Smooth muscle cell (in vitro differentiated cells): ENCODE measurements around the gene AGAP1. TPM values are rescaled to one million over a fixed set of nuclear protein-coding genes. Genes with fewer than 3 reads are reported as not detected.

Source experiments
- DNase-seq: peaks from one replicate; lab custom pipeline; 2025; ENCODE audit not compliant: unreplicated experiment; lab: John Stamatoyannopoulos, UW
- H2AFZ ChIP-seq: fragments of 200-600 bp; sonication (generic); 2 replicates; pipeline ENCODE4 v1.6.0; 2016; ENCODE audit warnings: antibody characterized with exemption, low read depth, mild to moderate bottlenecking
- H3F3A ChIP-seq: fragments of 200-600 bp; sonication (generic); 2 replicates; pipeline ENCODE4 v1.6.0; 2017; ENCODE audit warnings: antibody characterized with exemption, low read depth
- H3K27ac ChIP-seq: fragments of 200-600 bp; sonication (generic); 2 replicates; pipeline ENCODE4 v1.5.1; 2016; ENCODE audit warnings: low read depth, mild to moderate bottlenecking
- H3K27me3 ChIP-seq: fragments of 200-600 bp; sonication (generic); 2 replicates; pipeline ENCODE4 v1.6.1; 2016; ENCODE audit warnings: low read depth, mild to moderate bottlenecking
- H3K36me3 ChIP-seq: fragments of 200-600 bp; sonication (generic); 2 replicates; pipeline ENCODE4 v1.5.1; 2016; ENCODE audit warnings: low read depth
- H3K4me1 ChIP-seq: fragments of 200-600 bp; sonication (generic); 2 replicates; pipeline ENCODE4 v1.5.1; 2016; ENCODE audit warnings: low read depth
- H3K4me2 ChIP-seq: fragments of 200-600 bp; sonication (generic); 2 replicates; pipeline ENCODE4 v1.6.0; 2016; ENCODE audit warnings: mild to moderate bottlenecking
- H3K4me3 ChIP-seq: fragments of 200-600 bp; sonication (generic); 2 replicates; pipeline ENCODE4 v1.5.1; 2016; ENCODE audit warnings: mild to moderate bottlenecking
- H3K79me2 ChIP-seq: fragments of 200-600 bp; sonication (generic); 2 replicates; pipeline ENCODE4 v1.6.0; 2016; ENCODE audit warnings: low read depth, mild to moderate bottlenecking
- H3K9ac ChIP-seq: fragments of 200-600 bp; sonication (generic); 2 replicates; pipeline ENCODE4 v1.6.0; 2016; ENCODE audit warnings: low read depth
- H3K9me3 ChIP-seq: fragments of 200-600 bp; sonication (generic); replicated peaks from 2 replicates; pipeline ENCODE4 v1.5.1; 2016; ENCODE audit warnings: low read depth
- H4K20me1 ChIP-seq: fragments of 200-600 bp; sonication (generic); 2 replicates; pipeline ENCODE4 v1.6.0; 2016; ENCODE audit warnings: low read depth
- CTCF ChIP-seq: fragments of 200-600 bp; sonication (generic); IDR thresholded peaks from 2 replicates; pipeline ENCODE4 v1.5.1; 2017; ENCODE audit warnings: borderline replicate concordance, mild to moderate bottlenecking, antibody characterized with exemption; ENCODE audit not compliant: insufficient read depth, poor library complexity, severe bottlenecking
- WGBS: methylation state at CpG from one replicate; pipeline ENCODE4 v1.1.7; 2016; ENCODE audit warnings: low lambda C conversion rate; 5-methylcytosine and 5-hydroxymethylcytosine counted together
- polyA plus RNA-seq: library from polyadenylated mRNA; unstranded; fragments of >200 nt; fragmentation: Nextera tagmentation; extraction: Ambion mirVana; gene quantifications from 2 replicates; pipeline ENCODE4 v1.2.1, GENCODE V29; 2016
- total RNA-seq: library from RNA; depleted of rRNA; stranded (reverse); fragments of >200 nt; gene quantifications from 2 replicates; pipeline ENCODE4 v1.2.3, GENCODE V29; 2014

Gene AGAP1
- total and polyA plus RNA-seq, 2 experiments from 2014 or later: 3.9 to 9.8 TPM

GRCh38 chr2:235576337-235576910 is 82.6 kb downstream of the AGAP1 start:
- Histone ChIP-seq H3F3A (no peaks in the 10 kb centered on the region), H3K4me1 (peaks cover 22% of the 10 kb centered on the region), H3K27me3 (no peaks in the 10 kb centered on the region), H3K27ac (no peak overlapping the region), H3K9ac (no peak overlapping the region), H3K36me3 (no peaks in the 10 kb centered on the region), H3K4me3 (no peak overlapping the region), H4K20me1 (peaks cover 99% of the 10 kb centered on the region), H2AFZ (no peak overlapping the region), H3K9me3 (no peaks in the 10 kb centered on the region), H3K4me2 (no peak overlapping the region), H3K79me2 (peaks cover 36% of the 10 kb centered on the region)
- WGBS: 79% methylated on average over 11 of the region's 11 CpGs
- DNase-seq: no peak
- TF ChIP-seq CTCF: no peak

GRCh38 chr2:235577404-235578330 is 83.8 kb downstream of the AGAP1 start:
- H3K4me2 ChIP-seq: peak overlapping the region; percentile 73
- no peak for TF ChIP-seq CTCF
- no peak overlapping the region for H2AFZ ChIP-seq
- no peak overlapping the region for H3K9ac ChIP-seq
- H4K20me1 ChIP-seq: peaks cover 99% of the 10 kb centered on the region
- H3K79me2 ChIP-seq: peaks cover 36% of the 10 kb centered on the region
- no peaks in the 10 kb centered on the region for H3K27me3 ChIP-seq
- H3K4me1 ChIP-seq: peaks cover 22% of the 10 kb centered on the region
- H3K27ac ChIP-seq: no peak overlapping the region
- H3F3A ChIP-seq: no peaks in the 10 kb centered on the region
- H3K9me3 ChIP-seq: no peaks in the 10 kb centered on the region
- 51% methylated on average over 28 of the region's 28 CpGs for WGBS
- no peaks in the 10 kb centered on the region for H3K36me3 ChIP-seq
- no peak for DNase-seq
- no peak overlapping the region for H3K4me3 ChIP-seq

GRCh38 chr2:235579128-235579527 is 85.3 kb downstream of the AGAP1 start:
- DNase-seq: no peak
- Histone ChIP-seq H3K9me3 (no peaks in the 10 kb centered on the region), H3K4me1 (peaks cover 14% of the 10 kb centered on the region), H3K27ac (no peak overlapping the region), H3K4me2 (no peak overlapping the region), H4K20me1 (peaks cover 99% of the 10 kb centered on the region), H3K79me2 (peaks cover 39% of the 10 kb centered on the region), H3K9ac (no peak overlapping the region), H3F3A (no peaks in the 10 kb centered on the region), H2AFZ (no peak overlapping the region), H3K36me3 (no peaks in the 10 kb centered on the region), H3K4me3 (no peak overlapping the region), H3K27me3 (no peaks in the 10 kb centered on the region)
- TF ChIP-seq CTCF: no peak
- 58% methylated on average over 9 of the region's 9 CpGs for WGBS
